SKM-1 (cell line): ENCODE measurements around the gene MALT1.

Experiments
- DNase-seq: peaks from one replicate; lab custom pipeline; 2025; ENCODE audit not compliant: unreplicated experiment; lab: John Stamatoyannopoulos, UW

Gene MALT1

GRCh38 chr18:58687871-58688308 is 16.6 kb downstream of the MALT1 start:
- DNase-seq = no peak

- DNase-seq = no peak
These were observed 19.0 kb downstream of the MALT1 start for GRCh38 chr18:58690259-58690658.

GRCh38 chr18:58691256-58691655 is 20.0 kb downstream of the MALT1 start:
- DNase-seq = no peak

GRCh38 chr18:58692422-58693185 is 21.3 kb downstream of the MALT1 start:
- no peak for DNase-seq

GRCh38 chr18:58694221-58694620 is 23.0 kb downstream of the MALT1 start:
- no peak for DNase-seq

- DNase-seq = no peak
These were observed 23.6 kb downstream of the MALT1 start for GRCh38 chr18:58694720-58695468.

GRCh38 chr18:58695772-58696171 is 24.5 kb downstream of the MALT1 start:
- DNase-seq = no peak

GRCh38 chr18:58697146-58697545 is 25.9 kb downstream of the MALT1 start:
- DNase-seq = no peak

GRCh38 chr18:58698701-58699193 is 27.5 kb downstream of the MALT1 start:
- DNase-seq = no peak

GRCh38 chr18:58699551-58699950 is 28.3 kb downstream of the MALT1 start:
- DNase-seq = no peak

GRCh38 chr18:58700209-58700608 is 28.9 kb downstream of the MALT1 start:
- DNase-seq = no peak

- DNase-seq = no peak
These were observed 41.7 kb downstream of the MALT1 start for GRCh38 chr18:58712930-58713329.

GRCh38 chr18:58714259-58714658 is 43.0 kb downstream of the MALT1 start:
- no peak for DNase-seq

- no peak for DNase-seq
These were observed 43.6 kb downstream of the MALT1 start for GRCh38 chr18:58714821-58715220.

- no peak for DNase-seq
These were observed 44.3 kb downstream of the MALT1 start for GRCh38 chr18:58715540-58715939.

- DNase-seq = no peak
These were observed 44.9 kb downstream of the MALT1 start for GRCh38 chr18:58716060-58716756.

- no peak for DNase-seq
These were observed 50.4 kb downstream of the MALT1 start for GRCh38 chr18:58721566-58722239.

GRCh38 chr18:58723810-58724602 is 52.7 kb downstream of the MALT1 start:
- no peak for DNase-seq

GRCh38 chr18:58726671-58727070 is 55.4 kb downstream of the MALT1 start:
- no peak for DNase-seq

- no peak for DNase-seq
These were observed 56.7 kb downstream of the MALT1 start for GRCh38 chr18:58727776-58728500.
